HepG2 (cell line): ENCODE measurements around the gene SLC29A3. TPM values are rescaled to one million over a fixed set of nuclear protein-coding genes. Genes with fewer than 3 reads are reported as not detected.

ENCODE experiments used
- ATAC-seq: fragments of 200-7000 bp; cut with Tn5 transposase; 3 replicates; pipeline ENCODE4 v1.9.1; 2020; ENCODE audit warnings: mild to moderate bottlenecking, moderate library complexity
- BruUV-seq: library from RNA; stranded (reverse); fragments of 400-500 nt; replicated peaks from 2 replicates; lab custom pipeline; 2021; lab: Mats Ljungman, UMichigan
- CTCF ChIA-PET: fragments of 300-600 bp; formaldehyde crosslinking; extraction: SDS; loops from one replicate; lab custom pipeline; 2021; ENCODE audit warnings: low total read pairs, inconsistent platforms, low intra/inter-chr PET ratio; lab: Yijun Ruan, JAX
- POLR2A ChIA-PET: fragments of 350-600 bp; sonication (Branson Sonifier 250); formaldehyde crosslinking; loops from one replicate; lab custom pipeline; 2020; ENCODE audit warnings: antibody characterized with exemption, inconsistent platforms; lab: Yijun Ruan, JAX
- DNase-seq: peaks from one replicate; pipeline ENCODE4 v3.0.0-alpha.2; 2015; ENCODE audit warnings: low spot score
- FAIRE-seq: peaks from 3 replicates; lab custom pipeline; 2011; peaks lifted over from hg19 to GRCh38; lab: Jason Lieb, UNC
- H2AFZ ChIP-seq: one replicate; pipeline ENCODE4 v1.6.1; 2011; ENCODE audit warnings: low read length, inconsistent platforms
- H3K27ac ChIP-seq: fragments of 300-600 bp; 3 replicates; pipeline ENCODE4 v1.8.0; 2011; ENCODE audit warnings: mixed run types, mild to moderate bottlenecking, mixed read lengths, low read length, inconsistent platforms; ENCODE audit not compliant: insufficient read depth; ENCODE audit errors: extremely low read length
- H3K27me3 ChIP-seq, 2 experiments: fragments of 200-600 bp in 1 of 2; 2 replicates in 1 of 2; 3 replicates in 1 of 2; pipeline versions ENCODE4 v1.6.0 to v1.8.0; 2011; ENCODE audit warnings: low read length in 2 of 2, mild to moderate bottlenecking in 2 of 2, moderate library complexity in 2 of 2, inconsistent platforms in 1 of 2; ENCODE audit not compliant: insufficient read depth in 2 of 2, control insufficient read depth in 1 of 2
- H3K36me3 ChIP-seq, 2 experiments: fragments of 200-600 bp in 1 of 2; replicated peaks in 1 of 2; 2 replicates in 1 of 2; 3 replicates in 1 of 2; pipeline versions ENCODE4 v1.5.1 to v1.8.0; 2011; ENCODE audit warnings: low read length in 2 of 2, inconsistent platforms in 1 of 2; ENCODE audit not compliant: insufficient read depth in 2 of 2, control insufficient read depth in 1 of 2
- H3K4me1 ChIP-seq: 2 replicates; pipeline ENCODE4 v1.5.1; 2012; ENCODE audit warnings: low read length, inconsistent platforms; ENCODE audit not compliant: insufficient read depth
- H3K4me2 ChIP-seq: 2 replicates; pipeline ENCODE4 v1.6.0; 2011; ENCODE audit warnings: low read depth, low read length, inconsistent platforms
- H3K4me3 ChIP-seq, 3 experiments: fragments of 200-600 bp in 1 of 3; sonication (generic), shearing (Covaris generic) in 1 of 3; replicated peaks in 1 of 3; 2 replicates each; pipeline ENCODE4 v1.5.1; 2011 to 2016; ENCODE audit warnings: low read length in 3 of 3, inconsistent platforms in 2 of 3, low read depth in 2 of 3, mild to moderate bottlenecking in 2 of 3, control low read depth in 1 of 3, mixed read lengths in 1 of 3; ENCODE audit not compliant: insufficient read depth in 1 of 3
- H3K79me2 ChIP-seq: one replicate; pipeline ENCODE4 v1.6.1; 2011; ENCODE audit warnings: low read length, inconsistent platforms; ENCODE audit not compliant: insufficient read depth
- H3K9ac ChIP-seq: 2 replicates; pipeline ENCODE4 v1.6.0; 2011; ENCODE audit warnings: mild to moderate bottlenecking, low read depth, low read length, inconsistent platforms; ENCODE audit not compliant: insufficient read depth
- H3K9me3 ChIP-seq: 2 replicates; pipeline ENCODE4 v1.5.1; 2012; ENCODE audit warnings: mild to moderate bottlenecking, low read length
- H4K20me1 ChIP-seq: 2 replicates; pipeline ENCODE4 v1.6.0; 2011; ENCODE audit warnings: inconsistent platforms, mild to moderate bottlenecking, low read length, moderate library complexity; ENCODE audit not compliant: insufficient read depth
- FOXO1 ChIP-seq: sonication (generic); formaldehyde crosslinking; IDR thresholded peaks from 2 replicates; pipeline ENCODE4 v1.4.0; 2020; ENCODE audit warnings: missing genetic modification reagents
- MAF1 ChIP-seq: sonication (generic); formaldehyde crosslinking; IDR thresholded peaks from 2 replicates; pipeline ENCODE4 v1.5.0; 2020; ENCODE audit warnings: missing genetic modification reagents, borderline replicate concordance
- MXD4 ChIP-seq: IDR thresholded peaks from 2 replicates; pipeline ENCODE4 v1.6.1; 2016; ENCODE audit warnings: mild to moderate bottlenecking, missing biosample characterization, missing genetic modification reagents
- RBM39 ChIP-seq: fragments of 200-400 bp; formaldehyde crosslinking; IDR thresholded peaks from one replicate; pipeline ENCODE4 v1.6.1; 2018; ENCODE audit warnings: antibody characterized with exemption, mild to moderate bottlenecking, low read depth, low read length; ENCODE audit not compliant: poor library complexity, severe bottlenecking
- REXO4 ChIP-seq: sonication (generic); formaldehyde crosslinking; IDR thresholded peaks from 2 replicates; pipeline ENCODE4 v1.8.0; 2022; ENCODE audit warnings: missing genetic modification reagents, mild to moderate bottlenecking, borderline replicate concordance
- ZFYVE20 ChIP-seq: sonication (generic); formaldehyde crosslinking; IDR thresholded peaks from 2 replicates; pipeline ENCODE4 v1.8.0; 2023; ENCODE audit warnings: low read depth, mild to moderate bottlenecking, moderate library complexity, missing genetic modification reagents, borderline replicate concordance
- ZMYM4 ChIP-seq: sonication (generic); formaldehyde crosslinking; IDR thresholded peaks from 2 replicates; pipeline ENCODE4 v1.8.1; 2023; ENCODE audit warnings: mild to moderate bottlenecking, missing genetic modification reagents
- ZNF101 ChIP-seq: sonication (generic); formaldehyde crosslinking; IDR thresholded peaks from 2 replicates; pipeline ENCODE4 v1.4.0; 2020; ENCODE audit warnings: mild to moderate bottlenecking, low read depth, missing genetic modification reagents, borderline replicate concordance
- ZNF33A ChIP-seq: sonication (generic); formaldehyde crosslinking; IDR thresholded peaks from 2 replicates; pipeline ENCODE4 v1.5.1; 2020; ENCODE audit warnings: missing genetic modification reagents, mild to moderate bottlenecking, moderate library complexity, borderline replicate concordance
- ZNF44 ChIP-seq: sonication (generic); formaldehyde crosslinking; IDR thresholded peaks from 2 replicates; pipeline ENCODE4 v1.5.1; 2020; ENCODE audit warnings: mild to moderate bottlenecking, missing genetic modification reagents
- ZNF569 ChIP-seq: sonication (generic); formaldehyde crosslinking; IDR thresholded peaks from 2 replicates; pipeline ENCODE4 v1.5.0; 2020; ENCODE audit warnings: mild to moderate bottlenecking, missing genetic modification reagents, moderate library complexity, borderline replicate concordance
- ZNF605 ChIP-seq: sonication (generic); formaldehyde crosslinking; IDR thresholded peaks from 2 replicates; pipeline ENCODE4 v1.8.0; 2022; ENCODE audit warnings: mild to moderate bottlenecking, missing genetic modification reagents
- ZNF660 ChIP-seq: sonication (generic); formaldehyde crosslinking; IDR thresholded peaks from 2 replicates; pipeline ENCODE4 v1.5.1; 2020; ENCODE audit warnings: mild to moderate bottlenecking, low read depth, missing genetic modification reagents, borderline replicate concordance
- ZNF724P ChIP-seq: sonication (generic); formaldehyde crosslinking; IDR thresholded peaks from 2 replicates; pipeline ENCODE4 v1.8.0; 2022; ENCODE audit warnings: missing genetic modification reagents, borderline replicate concordance
- ZNF746 ChIP-seq: sonication (generic); formaldehyde crosslinking; IDR thresholded peaks from 2 replicates; pipeline ENCODE4 v1.8.0; 2022; ENCODE audit warnings: mild to moderate bottlenecking, missing genetic modification reagents
- WGBS: methylation state at CpG from one replicate; pipeline ENCODE4 v1.1.6; 2017; ENCODE audit warnings: low lambda C conversion rate; 5-methylcytosine and 5-hydroxymethylcytosine counted together
- in situ Hi-C: cut with HindIII; loops from 2 replicates; pipeline ENCODE4 v1.10.0; 2017; ENCODE audit warnings: low pct_unique_long_range_greater_than_20kb; ENCODE audit not compliant: extremely low pct_ligation_motif_present
- intact Hi-C: fragments of 100-400 bp; cut with micrococcal nuclease; formaldehyde crosslinking; loops from one replicate; pipeline ENCODE4 v1.10.0; 2022; ENCODE audit not compliant: unreplicated experiment
- polyA plus RNA-seq, 8 experiments: library from polyadenylated mRNA; depleted of rRNA in 3 of 8; stranded (reverse) in 7 of 8; unstranded in 1 of 8; fragments of >200 nt; fragmentation: Illumina TruSeq in 4 of 8; extraction: Trizol in 4 of 8; gene quantifications; 2 replicates each; pipeline versions ENCODE4 v1.2.1 to v1.2.3, GENCODE V29; 2011 to 2016; ENCODE audit warnings: low read depth in 4 of 8, missing spikeins in 1 of 8, mixed read lengths in 1 of 8; ENCODE audit not compliant: insufficient read depth in 1 of 8
- total RNA-seq, 5 experiments: library from RNA; depleted of rRNA; stranded (reverse); fragments of >200 nt; fragmentation: Illumina TruSeq; extraction: Trizol; gene quantifications; 2 replicates each; pipeline ENCODE4 v1.2.3, GENCODE V29; 2016; ENCODE audit warnings: low read depth in 1 of 5
- TF ChIP-seq, protein P1 (sequence below): sonication (generic); formaldehyde crosslinking; IDR thresholded peaks from 2 replicates; pipeline ENCODE4 v1.4.0; 2020; ENCODE audit warnings: missing genetic modification reagents
- TF ChIP-seq, protein P2 (sequence below): sonication (generic); formaldehyde crosslinking; conservative IDR thresholded peaks from 2 replicates; pipeline ENCODE4 v1.4.0; 2020; ENCODE audit warnings: missing genetic modification reagents
- TF ChIP-seq, protein P3 (sequence below): sonication (generic); formaldehyde crosslinking; IDR thresholded peaks from 2 replicates; pipeline ENCODE4 v1.5.0; 2020; ENCODE audit warnings: mild to moderate bottlenecking, low read depth, missing genetic modification reagents, borderline replicate concordance

The SLC29A3 gene
- total and polyA plus RNA-seq, 2 of the 13 experiments (the other 11 are each of a cell fraction or from before 2014, with no cell fraction given): 8.6 to 11.8 TPM

DNA sequence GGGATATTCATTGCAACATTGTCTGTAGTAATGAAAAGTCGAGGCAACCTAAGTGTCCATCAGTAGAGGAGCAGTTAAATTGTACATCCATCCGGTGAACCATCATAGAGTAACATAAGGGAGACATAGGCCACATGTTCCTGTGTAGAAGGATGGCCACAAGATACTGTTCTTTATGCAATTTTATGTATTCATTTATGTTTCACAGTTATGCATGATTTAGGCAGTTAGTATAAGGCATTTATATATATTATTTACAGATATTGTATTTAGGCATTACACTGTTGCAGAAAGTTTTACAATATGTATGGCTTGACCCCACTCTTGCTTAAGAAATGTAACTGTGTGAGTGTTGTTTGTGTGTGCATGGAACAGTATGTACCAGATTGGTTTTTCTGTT is 41.7 kb downstream of the SLC29A3 start:
- TF ChIP-seq ZNF746 (CRISPR knock-in tag): no peak
- TF ChIP-seq, protein P1, sequence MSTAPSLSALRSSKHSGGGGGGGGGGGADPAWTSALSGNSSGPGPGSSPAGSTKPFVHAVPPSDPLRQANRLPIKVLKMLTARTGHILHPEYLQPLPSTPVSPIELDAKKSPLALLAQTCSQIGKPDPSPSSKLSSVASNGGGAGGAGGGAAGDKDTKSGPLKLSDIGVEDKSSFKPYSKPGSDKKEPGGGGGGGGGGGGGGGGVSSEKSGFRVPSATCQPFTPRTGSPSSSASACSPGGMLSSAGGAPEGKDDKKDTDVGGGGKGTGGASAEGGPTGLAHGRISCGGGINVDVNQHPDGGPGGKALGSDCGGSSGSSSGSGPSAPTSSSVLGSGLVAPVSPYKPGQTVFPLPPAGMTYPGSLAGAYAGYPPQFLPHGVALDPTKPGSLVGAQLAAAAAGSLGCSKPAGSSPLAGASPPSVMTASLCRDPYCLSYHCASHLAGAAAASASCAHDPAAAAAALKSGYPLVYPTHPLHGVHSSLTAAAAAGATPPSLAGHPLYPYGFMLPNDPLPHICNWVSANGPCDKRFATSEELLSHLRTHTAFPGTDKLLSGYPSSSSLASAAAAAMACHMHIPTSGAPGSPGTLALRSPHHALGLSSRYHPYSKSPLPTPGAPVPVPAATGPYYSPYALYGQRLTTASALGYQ (CRISPR knock-in tag): no peak
- no peak for TF ChIP-seq ZNF44 (CRISPR knock-in tag)
- TF ChIP-seq ZNF660: no peak
- no peak for TF ChIP-seq MXD4 (CRISPR knock-in tag)
- TF ChIP-seq ZFYVE20: no peak
- TF ChIP-seq RBM39: no peak
- no peak for TF ChIP-seq ZNF605 (CRISPR knock-in tag)
- TF ChIP-seq, protein P2, sequence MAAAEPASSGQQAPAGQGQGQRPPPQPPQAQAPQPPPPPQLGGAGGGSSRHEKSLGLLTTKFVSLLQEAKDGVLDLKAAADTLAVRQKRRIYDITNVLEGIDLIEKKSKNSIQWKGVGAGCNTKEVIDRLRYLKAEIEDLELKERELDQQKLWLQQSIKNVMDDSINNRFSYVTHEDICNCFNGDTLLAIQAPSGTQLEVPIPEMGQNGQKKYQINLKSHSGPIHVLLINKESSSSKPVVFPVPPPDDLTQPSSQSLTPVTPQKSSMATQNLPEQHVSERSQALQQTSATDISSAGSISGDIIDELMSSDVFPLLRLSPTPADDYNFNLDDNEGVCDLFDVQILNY (CRISPR knock-in tag): no peak
- TF ChIP-seq MAF1 (CRISPR knock-in tag): no peak
- no peak for TF ChIP-seq REXO4 (CRISPR knock-in tag)
- TF ChIP-seq ZNF569 (CRISPR knock-in tag): no peak
- TF ChIP-seq ZNF101: no peak
- TF ChIP-seq, protein P3, sequence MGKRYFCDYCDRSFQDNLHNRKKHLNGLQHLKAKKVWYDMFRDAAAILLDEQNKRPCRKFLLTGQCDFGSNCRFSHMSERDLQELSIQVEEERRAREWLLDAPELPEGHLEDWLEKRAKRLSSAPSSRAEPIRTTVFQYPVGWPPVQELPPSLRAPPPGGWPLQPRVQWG (CRISPR knock-in tag): no peak
- no peak for TF ChIP-seq FOXO1 (CRISPR knock-in tag)
- no peak for TF ChIP-seq ZNF724P
- TF ChIP-seq ZNF33A (CRISPR knock-in tag): no peak
- TF ChIP-seq ZMYM4 (CRISPR knock-in tag): no peak
- TF ChIP-seq, all 625 proteins: peak for 0
- Histone ChIP-seq H3K9me3 (no peaks in the 10 kb centered on the region), H3K9ac (no peak overlapping the region), H2AFZ (no peak overlapping the region), H3K27me3 (no peaks in the 10 kb centered on the region), H3K4me2 (no peak overlapping the region), H3K4me1 (no peaks in the 10 kb centered on the region), H3K27ac (no peak overlapping the region), H3K36me3 (peaks cover 19 to 45% of the 10 kb centered on the region in 2 experiments; a peak in 4 of 5 replicates), H4K20me1 (no peaks in the 10 kb centered on the region), H3K4me3 (no peak overlapping the region), H3K79me2 (no peaks in the 10 kb centered on the region)
- CTCF ChIA-PET: no interaction called here
- BruUV-seq: no TSS peak
- FAIRE-seq (no peak), ATAC-seq (no peak), DNase-seq (no peak)
- 96% methylated on average over 2 of the region's 2 CpGs for WGBS
- POLR2A ChIA-PET: interaction anchor here (0.7 kb wide), 1 partner anchor 22 kb away, joined by 3 read pairs; no protein-coding TSS in a partner anchor
- in situ Hi-C loops (no loop called here), intact Hi-C loops (no loop called here)
